CD8-positive, alpha-beta memory T cell (primary cell): Measurements from ENCODE around the gene ERN2. TPM values are rescaled to one million over a fixed set of nuclear protein-coding genes. Genes with fewer than 3 reads are reported as not detected.
"Not testable (repeated sequence)": the region's sequence is repeated elsewhere in the genome, so short reads cannot be mapped to it uniquely, and the experiment has no call there.

Source experiments
- CTCF ChIA-PET: fragments of 350-600 bp; sonication (Branson Sonifier 250); formaldehyde crosslinking; loops from one replicate; lab custom pipeline; 2021; ENCODE audit warnings: antibody characterized with exemption; lab: Charles Lee
- POLR2A ChIA-PET: fragments of 350-600 bp; sonication (Branson Sonifier 250); formaldehyde crosslinking; loops from one replicate; lab custom pipeline; 2021; ENCODE audit warnings: antibody characterized with exemption; lab: Charles Lee
- DNase-seq, 5 donors: peaks; one replicate each; pipeline versions ENCODE4 v3.0.0 to v3.0.0-alpha.2; 2020 to 2022; ENCODE audit warnings: mixed read lengths in 1 of 5
- H3K27ac ChIP-seq: one replicate; pipeline ENCODE4 v1.7.0; 2013; ENCODE audit warnings: low read depth, mild to moderate bottlenecking, low read length, moderate library complexity
- H3K27me3 ChIP-seq: 2 replicates; pipeline ENCODE4 v1.7.0; 2013; ENCODE audit warnings: low read length, mild to moderate bottlenecking; ENCODE audit not compliant: insufficient read depth, poor library complexity, severe bottlenecking
- H3K36me3 ChIP-seq: 2 replicates; pipeline ENCODE4 v1.7.0; 2013; ENCODE audit warnings: mild to moderate bottlenecking, low read length, moderate library complexity; ENCODE audit not compliant: insufficient read depth
- H3K4me1 ChIP-seq: 2 replicates; pipeline ENCODE4 v1.7.0; 2013; ENCODE audit warnings: mild to moderate bottlenecking, low read length, moderate library complexity; ENCODE audit not compliant: insufficient read depth
- H3K4me3 ChIP-seq: 2 replicates; pipeline ENCODE4 v1.7.0; 2013; ENCODE audit warnings: mild to moderate bottlenecking, low read length
- H3K9me3 ChIP-seq: 2 replicates; pipeline ENCODE4 v1.7.0; 2013; ENCODE audit warnings: mild to moderate bottlenecking, low read length
- H3K27ac Mint-ChIP-seq, 8 donors: one replicate each; pipeline ENCODE4 v1.8.0; 2020 to 2021; ENCODE audit warnings: mixed read lengths in 8 of 8, mild to moderate bottlenecking in 6 of 8, inconsistent platforms in 3 of 8, moderate library complexity in 3 of 8
- H3K27me3 Mint-ChIP-seq, 2 donors: one replicate each; pipeline ENCODE4 v1.8.0; 2020 to 2021; ENCODE audit warnings: mixed read lengths in 2 of 2, mild to moderate bottlenecking in 1 of 2, moderate library complexity in 1 of 2
- H3K36me3 Mint-ChIP-seq, 3 donors: one replicate each; pipeline ENCODE4 v1.8.0; 2020 to 2021; ENCODE audit warnings: mixed read lengths in 3 of 3, inconsistent platforms in 1 of 3, mild to moderate bottlenecking in 1 of 3
- H3K4me1 Mint-ChIP-seq, 3 donors: one replicate each; pipeline ENCODE4 v1.8.0; 2020 to 2021; ENCODE audit warnings: mixed read lengths in 3 of 3, inconsistent platforms in 1 of 3, mild to moderate bottlenecking in 1 of 3
- H3K4me3 Mint-ChIP-seq, 7 donors: one replicate each; pipeline ENCODE4 v1.8.0; 2020 to 2021; ENCODE audit warnings: mixed read lengths in 7 of 7, mild to moderate bottlenecking in 6 of 7, moderate library complexity in 4 of 7, inconsistent platforms in 2 of 7
- H3K9me3 Mint-ChIP-seq, 5 donors: one replicate each; pipeline ENCODE4 v1.8.0; 2020 to 2022; ENCODE audit warnings: mixed read lengths in 5 of 5, mild to moderate bottlenecking in 3 of 5, moderate library complexity in 2 of 5, inconsistent platforms in 1 of 5
- polyA plus RNA-seq: library from polyadenylated mRNA; unstranded; fragments of 300-500 nt; fragmentation: Illumina TruSeq; gene quantifications from one replicate; pipeline ENCODE4 v1.2.3, GENCODE V29; 2021
- total RNA-seq, 2 experiments: library from RNA; stranded (reverse); gene quantifications; one replicate each; pipeline ENCODE4 v1.2.3, GENCODE V29; 2021

ERN2 gene
- total RNA-seq (not detected), polyA plus RNA-seq (not detected)

GRCh38 chr16:23712976-23713375 is at the start of gene ERN2:
TSS of gene ERN2 (minus strand) at chr16:23713222. CDS start at chr16:23713187, 35 bp downstream.
- Histone ChIP-seq H3K36me3 (no peaks in the 10 kb centered on the region), H3K4me1 (no peaks in the 10 kb centered on the region), H3K27me3 (peaks cover 7% of the 10 kb centered on the region), H3K9me3 (no peaks in the 10 kb centered on the region), H3K4me3 (no peak within 1 kb of the TSS), H3K27ac (no peak within 1 kb of the TSS)
- H3K36me3 Mint-ChIP-seq: peaks cover 0 to 6% (median 0%) of the 10 kb centered on the region in 3 donors
- peaks cover 0 to 3% (median 0%) of the 10 kb centered on the region in 3 donors for H3K4me1 Mint-ChIP-seq
- peaks cover 31 to 61% of the 10 kb centered on the region in 2 donors for H3K27me3 Mint-ChIP-seq
- H3K27ac Mint-ChIP-seq: no peak within 1 kb of the TSS
- CTCF ChIA-PET: no interaction called here
- H3K9me3 Mint-ChIP-seq: peaks cover 0 to 17% (median 8%) of the 10 kb centered on the region in 5 donors
- DNase-seq: no peak
- POLR2A ChIA-PET: no interaction called here
- no peak within 1 kb of the TSS for H3K4me3 Mint-ChIP-seq

- ChIA-PET CTCF (interaction anchor here (1.8 kb wide), 1 partner anchor 9 kb away, joined by 4 read pairs; no protein-coding TSS in a partner anchor), POLR2A (no interaction called here)
- no peaks in the 10 kb centered on the region for H3K36me3 ChIP-seq
- Mint-ChIP-seq H3K9me3 (peaks cover 0 to 3% (median 0%) of the 10 kb centered on the region in 5 donors), H3K27ac (no peak overlapping the region), H3K4me3 (no peak overlapping the region), H3K36me3 (peaks cover 0 to 4% (median 3%) of the 10 kb centered on the region in 3 donors), H3K4me1 (peaks cover 0 to 10% (median 2%) of the 10 kb centered on the region in 3 donors), H3K27me3 (peaks cover 31 to 60% of the 10 kb centered on the region in 2 donors)
- H3K27ac ChIP-seq: no peak overlapping the region
- H3K4me1 ChIP-seq: no peaks in the 10 kb centered on the region
- H3K27me3 ChIP-seq: peaks cover 17% of the 10 kb centered on the region
- H3K9me3 ChIP-seq: no peaks in the 10 kb centered on the region
- H3K4me3 ChIP-seq: no peak overlapping the region
- no peak for DNase-seq
Observed at GRCh38 chr16:23757937-23758619, 45.1 kb upstream of the ERN2 start.

- no peak overlapping the region for H3K4me3 Mint-ChIP-seq
- H3K4me1 Mint-ChIP-seq: peaks cover 0 to 10% (median 2%) of the 10 kb centered on the region in 3 donors
- no peak overlapping the region for H3K4me3 ChIP-seq
- no peaks in the 10 kb centered on the region for H3K4me1 ChIP-seq
- H3K9me3 ChIP-seq: no peaks in the 10 kb centered on the region
- H3K9me3 Mint-ChIP-seq: peaks cover 0 to 3% (median 0%) of the 10 kb centered on the region in 5 donors
- no peaks in the 10 kb centered on the region for H3K36me3 ChIP-seq
- peaks cover 33 to 59% of the 10 kb centered on the region in 2 donors for H3K27me3 Mint-ChIP-seq
- H3K36me3 Mint-ChIP-seq: peaks cover 0 to 4% (median 3%) of the 10 kb centered on the region in 3 donors
- ChIA-PET CTCF (no interaction called here), POLR2A (no interaction called here)
- H3K27ac Mint-ChIP-seq: no peak overlapping the region
- H3K27me3 ChIP-seq: peaks cover 21% of the 10 kb centered on the region
- DNase-seq: no peak
- H3K27ac ChIP-seq: no peak overlapping the region
Observed at GRCh38 chr16:23757116-23757515, 44.1 kb upstream of the ERN2 start.

- Histone ChIP-seq H3K27me3 (peaks cover 21% of the 10 kb centered on the region), H3K4me3 (no peak overlapping the region), H3K9me3 (no peaks in the 10 kb centered on the region), H3K36me3 (no peaks in the 10 kb centered on the region), H3K4me1 (no peaks in the 10 kb centered on the region), H3K27ac (no peak overlapping the region)
- Mint-ChIP-seq H3K4me1 (peaks cover 0 to 10% (median 2%) of the 10 kb centered on the region in 3 donors), H3K36me3 (peaks cover 0 to 4% (median 3%) of the 10 kb centered on the region in 3 donors), H3K27me3 (peaks cover 33 to 61% of the 10 kb centered on the region in 2 donors), H3K4me3 (peak overlapping the region in 1 of 7 donors; percentile 79), H3K9me3 (peaks cover 0 to 3% (median 0%) of the 10 kb centered on the region in 5 donors), H3K27ac (no peak overlapping the region)
- ChIA-PET CTCF (no interaction called here), POLR2A (no interaction called here)
- no peak for DNase-seq
Observed at GRCh38 chr16:23755484-23755809, 42.4 kb upstream of the ERN2 start.

- Histone ChIP-seq H3K9me3 (no peaks in the 10 kb centered on the region), H3K4me1 (no peaks in the 10 kb centered on the region), H3K27ac (no peak within 1 kb of the TSS), H3K27me3 (peaks cover 21% of the 10 kb centered on the region), H3K36me3 (no peaks in the 10 kb centered on the region), H3K4me3 (no peak within 1 kb of the TSS)
- Mint-ChIP-seq H3K27me3 (peaks cover 33 to 59% of the 10 kb centered on the region in 2 donors), H3K27ac (no peak within 1 kb of the TSS), H3K36me3 (peaks cover 0 to 2% (median 0%) of the 10 kb centered on the region in 3 donors), H3K4me1 (peaks cover 0 to 10% (median 2%) of the 10 kb centered on the region in 3 donors), H3K4me3 (peak within 1 kb of the TSS in 4 of 7 donors; percentile 20 to 79 (median 52)), H3K9me3 (peaks cover 0 to 3% (median 0%) of the 10 kb centered on the region in 5 donors)
- no peak for DNase-seq
- ChIA-PET CTCF (no interaction called here), POLR2A (no interaction called here)
Observed at GRCh38 chr16:23754594-23755483, 41.8 kb upstream of the ERN2 start, which contains the start of gene CHP2. TSS of gene CHP2 (plus strand) at chr16:23755026. CDS start at chr16:23755050, 24 bp downstream.

- peaks cover 0 to 2% (median 0%) of the 10 kb centered on the region in 3 donors for H3K36me3 Mint-ChIP-seq
- ChIA-PET CTCF (no interaction called here), POLR2A (no interaction called here)
- Histone ChIP-seq H3K4me1 (no peaks in the 10 kb centered on the region), H3K4me3 (no peak overlapping the region), H3K36me3 (no peaks in the 10 kb centered on the region), H3K9me3 (no peaks in the 10 kb centered on the region), H3K27ac (no peak overlapping the region), H3K27me3 (peaks cover 21% of the 10 kb centered on the region)
- peak overlapping the region in 2 of 7 donors; percentile 20 to 64 for H3K4me3 Mint-ChIP-seq
- H3K27ac Mint-ChIP-seq: no peak overlapping the region
- peaks cover 35 to 54% of the 10 kb centered on the region in 2 donors for H3K27me3 Mint-ChIP-seq
- H3K4me1 Mint-ChIP-seq: peaks cover 0 to 10% (median 2%) of the 10 kb centered on the region in 3 donors
- DNase-seq: no peak
- H3K9me3 Mint-ChIP-seq: peaks cover 0 to 3% (median 0%) of the 10 kb centered on the region in 5 donors
Observed at GRCh38 chr16:23753908-23754593, 41.0 kb upstream of the ERN2 start.

GRCh38 chr16:23751053-23751452 is 38.0 kb upstream of the ERN2 start:
- POLR2A ChIA-PET: not testable (repeated sequence)

More at GRCh38 chr16:23751053-23751452, 38.0 kb upstream of the ERN2 start:
- H3K36me3 Mint-ChIP-seq, CTCF ChIA-PET, H3K27ac Mint-ChIP-seq, H3K4me1 ChIP-seq, H3K9me3 ChIP-seq, H3K36me3 ChIP-seq, H3K4me3 Mint-ChIP-seq, H3K27ac ChIP-seq, H3K4me3 ChIP-seq, DNase-seq: not testable (repeated sequence)
- Mint-ChIP-seq H3K9me3 (peaks cover 3 to 11% (median 6%) of the 10 kb centered on the region in 5 donors), H3K4me1 (peaks cover 0 to 10% (median 2%) of the 10 kb centered on the region in 3 donors), H3K27me3 (peaks cover 38 to 39% of the 10 kb centered on the region in 2 donors)
- peaks cover 13% of the 10 kb centered on the region for H3K27me3 ChIP-seq
